CD4-positive, alpha-beta memory T cell (primary cell): ENCODE results near the gene TNIK. TPM values are rescaled to one million over a fixed set of nuclear protein-coding genes. Genes with fewer than 3 reads are reported as not detected.

Source experiments
- CTCF ChIA-PET: fragments of 350-600 bp; sonication (Branson Sonifier 250); formaldehyde crosslinking; loops from one replicate; lab custom pipeline; 2021; ENCODE audit warnings: inconsistent platforms; ENCODE audit not compliant: partially characterized antibody; lab: Charles Lee
- POLR2A ChIA-PET: fragments of 350-600 bp; sonication (Branson Sonifier 250); formaldehyde crosslinking; loops from one replicate; lab custom pipeline; 2021; ENCODE audit not compliant: partially characterized antibody; lab: Charles Lee
- DNase-seq, 5 donors: peaks; one replicate each; pipeline versions ENCODE4 v3.0.0 to v3.0.0-alpha.2; 2020 to 2022; ENCODE audit warnings: mixed read lengths in 1 of 5
- H3K27ac ChIP-seq: one replicate; pipeline ENCODE4 v1.7.0; 2013; ENCODE audit warnings: low read depth, low read length
- H3K27me3 ChIP-seq: 2 replicates; pipeline ENCODE4 v1.7.0; 2013; ENCODE audit warnings: mild to moderate bottlenecking, low read length, moderate library complexity; ENCODE audit not compliant: insufficient read depth
- H3K36me3 ChIP-seq: 2 replicates; pipeline ENCODE4 v1.7.0; 2013; ENCODE audit warnings: mild to moderate bottlenecking, low read length, moderate library complexity; ENCODE audit not compliant: insufficient read depth
- H3K4me1 ChIP-seq: 2 replicates; pipeline ENCODE4 v1.7.0; 2013; ENCODE audit warnings: mild to moderate bottlenecking, low read length, moderate library complexity; ENCODE audit not compliant: insufficient read depth
- H3K4me3 ChIP-seq, 2 donors: one replicate each; pipeline ENCODE4 v1.7.0; 2013; ENCODE audit warnings: low read length in 2 of 2, mild to moderate bottlenecking in 1 of 2
- H3K9me3 ChIP-seq, 2 donors: one replicate each; pipeline ENCODE4 v1.7.0; 2013; ENCODE audit warnings: low read length in 2 of 2, control low read depth in 1 of 2; ENCODE audit not compliant: control insufficient read depth in 1 of 2
- H3K27ac Mint-ChIP-seq, 7 donors: one replicate each; pipeline ENCODE4 v1.8.0; 2020 to 2021; ENCODE audit warnings: mixed read lengths in 7 of 7, mild to moderate bottlenecking in 6 of 7, inconsistent platforms in 3 of 7, moderate library complexity in 3 of 7
- H3K27me3 Mint-ChIP-seq, 2 donors: one replicate each; pipeline ENCODE4 v1.8.0; 2020 to 2021; ENCODE audit warnings: mixed read lengths in 2 of 2
- H3K36me3 Mint-ChIP-seq, 2 donors: one replicate each; pipeline ENCODE4 v1.8.0; 2020 to 2021; ENCODE audit warnings: mixed read lengths in 2 of 2, inconsistent platforms in 1 of 2, mild to moderate bottlenecking in 1 of 2
- H3K4me1 Mint-ChIP-seq, 4 donors: one replicate each; pipeline ENCODE4 v1.8.0; 2020 to 2021; ENCODE audit warnings: mixed read lengths in 4 of 4, mild to moderate bottlenecking in 1 of 4
- H3K4me3 Mint-ChIP-seq, 8 donors: one replicate each; pipeline ENCODE4 v1.8.0; 2020 to 2021; ENCODE audit warnings: mixed read lengths in 8 of 8, mild to moderate bottlenecking in 7 of 8, moderate library complexity in 6 of 8, inconsistent platforms in 3 of 8
- H3K9me3 Mint-ChIP-seq, 8 donors: one replicate each; pipeline ENCODE4 v1.8.0; 2020 to 2021; ENCODE audit warnings: mixed read lengths in 8 of 8, mild to moderate bottlenecking in 5 of 8, inconsistent platforms in 3 of 8, moderate library complexity in 1 of 8
- intact Hi-C: fragments of 100-400 bp; cut with micrococcal nuclease; formaldehyde crosslinking; loops from one replicate; pipeline ENCODE4 v1.15.1; 2023
- polyA plus RNA-seq, 2 donors: library from polyadenylated mRNA; unstranded; fragments of 300-500 nt; fragmentation: Illumina TruSeq; gene quantifications; one replicate each; pipeline ENCODE4 v1.2.3, GENCODE V29; 2021
- total RNA-seq, 2 experiments: library from RNA; stranded (reverse); gene quantifications; one replicate each; pipeline ENCODE4 v1.2.3, GENCODE V29; 2021

The TNIK gene
- total RNA-seq (10 to 100 TPM; 86.3 to 93.5 TPM), polyA plus RNA-seq (10 to 100 TPM; 14.6 to 29.8 TPM)

GRCh38 chr3:171459942-171460724 lies at the start of gene TNIK:
TNIK (minus strand) TSS chr3:171460405; CDS start chr3:171460063, 342 bp downstream.
- H3K4me1 ChIP-seq, result peaks cover 42% of the 10 kb centered on the region
- intact Hi-C loops, result loop anchor here (1.0 to 10.0 kb wide), 10 partner anchors 20 to 1695 kb away; partner anchors contain the start of genes ACTRT3 and TERC
- peak within 1 kb of the TSS; percentile 91 to 99 (median 96) for H3K4me3 Mint-ChIP-seq
- DNase-seq, result peak; percentile 91 to 99 (median 93)
- peak within 1 kb of the TSS; percentile 75 for H3K27ac ChIP-seq
- H3K4me3 ChIP-seq, result peak within 1 kb of the TSS; percentile 92 to 93
- CTCF ChIA-PET, result interaction anchor here (0.6 to 3.0 kb wide), 15 partner anchors 12 to 1274 kb away, joined by 3 to 13 read pairs (median 4); no protein-coding TSS in a partner anchor
- POLR2A ChIA-PET, result interaction anchor here (0.7 to 6.0 kb wide), 27 partner anchors 8 to 1494 kb away, joined by 3 to 54 read pairs (median 4); no protein-coding TSS in a partner anchor
- no peaks in the 10 kb centered on the region for H3K27me3 Mint-ChIP-seq
- peaks cover 24 to 31% (median 29%) of the 10 kb centered on the region in 4 donors for H3K4me1 Mint-ChIP-seq
- no peaks in the 10 kb centered on the region for H3K9me3 ChIP-seq
- peaks cover 0 to 27% of the 10 kb centered on the region in 2 donors for H3K36me3 Mint-ChIP-seq
- H3K36me3 ChIP-seq, result no peaks in the 10 kb centered on the region
- H3K9me3 Mint-ChIP-seq, result no peaks in the 10 kb centered on the region
- H3K27ac Mint-ChIP-seq, result peak within 1 kb of the TSS; percentile 88 to 98 (median 96)
- H3K27me3 ChIP-seq, result no peaks in the 10 kb centered on the region

- Mint-ChIP-seq H3K27ac (no peak overlapping the region), H3K4me3 (no peak overlapping the region), H3K27me3 (peaks cover 0 to 2% of the 10 kb centered on the region in 2 donors), H3K36me3 (peaks cover 0 to 9% of the 10 kb centered on the region in 2 donors), H3K9me3 (peaks cover 0 to 8% (median 0%) of the 10 kb centered on the region in 8 donors), H3K4me1 (no peaks in the 10 kb centered on the region)
- DNase-seq, result no peak
- no peaks in the 10 kb centered on the region for H3K4me1 ChIP-seq
- H3K36me3 ChIP-seq, result no peaks in the 10 kb centered on the region
- no peaks in the 10 kb centered on the region for H3K27me3 ChIP-seq
- CTCF ChIA-PET, result no interaction called here
- no peaks in the 10 kb centered on the region for H3K9me3 ChIP-seq
- intact Hi-C loops, result no loop called here
- no peak overlapping the region for H3K27ac ChIP-seq
- H3K4me3 ChIP-seq, result no peak overlapping the region
- POLR2A ChIA-PET, result no interaction called here
Observed at GRCh38 chr3:171508676-171509075, 48.5 kb upstream of the TNIK start.

- peaks cover 0 to 2% of the 10 kb centered on the region in 2 donors for H3K27me3 Mint-ChIP-seq
- DNase-seq, result no peak
- no peaks in the 10 kb centered on the region for H3K4me1 ChIP-seq
- no peak overlapping the region for H3K4me3 ChIP-seq
- no peaks in the 10 kb centered on the region for H3K36me3 ChIP-seq
- no peaks in the 10 kb centered on the region for H3K9me3 ChIP-seq
- no peaks in the 10 kb centered on the region for H3K27me3 ChIP-seq
- H3K27ac ChIP-seq, result no peak overlapping the region
- ChIA-PET POLR2A (no interaction called here), CTCF (no interaction called here)
- H3K9me3 Mint-ChIP-seq, result peaks cover 0 to 8% (median 0%) of the 10 kb centered on the region in 8 donors
- no peak overlapping the region for H3K4me3 Mint-ChIP-seq
- no peak overlapping the region for H3K27ac Mint-ChIP-seq
- intact Hi-C loops, result no loop called here
- H3K36me3 Mint-ChIP-seq, result peaks cover 0 to 9% of the 10 kb centered on the region in 2 donors
- H3K4me1 Mint-ChIP-seq, result no peaks in the 10 kb centered on the region
Observed at GRCh38 chr3:171508206-171508605, 48.0 kb upstream of the TNIK start.

- no peaks in the 10 kb centered on the region for H3K4me1 Mint-ChIP-seq
- CTCF ChIA-PET, result no interaction called here
- Histone ChIP-seq H3K36me3 (no peaks in the 10 kb centered on the region), H3K4me3 (no peak overlapping the region), H3K27me3 (no peaks in the 10 kb centered on the region), H3K9me3 (no peaks in the 10 kb centered on the region), H3K27ac (no peak overlapping the region), H3K4me1 (no peaks in the 10 kb centered on the region)
- intact Hi-C loops, result no loop called here
- peaks cover 0 to 2% of the 10 kb centered on the region in 2 donors for H3K27me3 Mint-ChIP-seq
- H3K9me3 Mint-ChIP-seq, result peaks cover 0 to 8% (median 0%) of the 10 kb centered on the region in 8 donors
- no peak overlapping the region for H3K4me3 Mint-ChIP-seq
- no peak overlapping the region for H3K27ac Mint-ChIP-seq
- peaks cover 0 to 9% of the 10 kb centered on the region in 2 donors for H3K36me3 Mint-ChIP-seq
- POLR2A ChIA-PET, result interaction anchor here (1.1 kb wide), 1 partner anchor 10 kb away, joined by 3 read pairs; no protein-coding TSS in a partner anchor
- DNase-seq, result no peak
Observed at GRCh38 chr3:171506743-171507319, 46.6 kb upstream of the TNIK start.

GRCh38 chr3:171505822-171506333 lies 45.7 kb upstream of the TNIK start:
- no peak overlapping the region for H3K27ac Mint-ChIP-seq
- Histone ChIP-seq H3K27ac (no peak overlapping the region), H3K36me3 (no peaks in the 10 kb centered on the region), H3K4me3 (no peak overlapping the region), H3K27me3 (no peaks in the 10 kb centered on the region), H3K9me3 (no peaks in the 10 kb centered on the region), H3K4me1 (no peaks in the 10 kb centered on the region)
- no peaks in the 10 kb centered on the region for H3K4me1 Mint-ChIP-seq
- POLR2A ChIA-PET, result no interaction called here
- CTCF ChIA-PET, result no interaction called here
- peaks cover 0 to 8% (median 0%) of the 10 kb centered on the region in 8 donors for H3K9me3 Mint-ChIP-seq
- no peak for DNase-seq
- intact Hi-C loops, result no loop called here
- H3K27me3 Mint-ChIP-seq, result peaks cover 0 to 2% of the 10 kb centered on the region in 2 donors
- H3K36me3 Mint-ChIP-seq, result peaks cover 0 to 9% of the 10 kb centered on the region in 2 donors
- no peak overlapping the region for H3K4me3 Mint-ChIP-seq

GRCh38 chr3:171504376-171504775 lies 44.2 kb upstream of the TNIK start:
- CTCF ChIA-PET, result no interaction called here
- H3K4me3 Mint-ChIP-seq, result no peak overlapping the region

GRCh38 chr3:171503817-171504216 lies 43.6 kb upstream of the TNIK start:
- no peak overlapping the region for H3K27ac Mint-ChIP-seq
- DNase-seq, result no peak
- Histone ChIP-seq H3K36me3 (no peaks in the 10 kb centered on the region), H3K9me3 (no peaks in the 10 kb centered on the region), H3K4me3 (no peak overlapping the region), H3K27ac (no peak overlapping the region), H3K27me3 (no peaks in the 10 kb centered on the region), H3K4me1 (peaks cover 6% of the 10 kb centered on the region)
- ChIA-PET POLR2A (no interaction called here), CTCF (no interaction called here)
- H3K4me1 Mint-ChIP-seq, result peaks cover 3 to 10% (median 6%) of the 10 kb centered on the region in 4 donors
- H3K36me3 Mint-ChIP-seq, result peaks cover 0 to 9% of the 10 kb centered on the region in 2 donors
- peaks cover 0 to 8% (median 0%) of the 10 kb centered on the region in 8 donors for H3K9me3 Mint-ChIP-seq
- peaks cover 0 to 2% of the 10 kb centered on the region in 2 donors for H3K27me3 Mint-ChIP-seq
- H3K4me3 Mint-ChIP-seq, result no peak overlapping the region
- intact Hi-C loops, result no loop called here

More at GRCh38 chr3:171504376-171504775, 44.2 kb upstream of the TNIK start:
- peaks cover 3 to 9% (median 5%) of the 10 kb centered on the region in 4 donors for H3K4me1 Mint-ChIP-seq
- Histone ChIP-seq H3K27me3 (no peaks in the 10 kb centered on the region), H3K4me3 (no peak overlapping the region), H3K36me3 (no peaks in the 10 kb centered on the region), H3K9me3 (no peaks in the 10 kb centered on the region), H3K27ac (no peak overlapping the region), H3K4me1 (peaks cover 4% of the 10 kb centered on the region)
- intact Hi-C loops, result no loop called here
- peaks cover 0 to 2% of the 10 kb centered on the region in 2 donors for H3K27me3 Mint-ChIP-seq
- no peak overlapping the region for H3K27ac Mint-ChIP-seq
- no peak for DNase-seq
- peaks cover 0 to 8% (median 0%) of the 10 kb centered on the region in 8 donors for H3K9me3 Mint-ChIP-seq
- H3K36me3 Mint-ChIP-seq, result peaks cover 0 to 9% of the 10 kb centered on the region in 2 donors
- POLR2A ChIA-PET, result no interaction called here
